Dendritic cell treated with granulocyte-macrophage colony-stimulating factor and Interleukin-4, amounts not matched to agents 40 ng/mL and 50 ng/mL, for 4 days (primary cell): ENCODE data around the gene CGB2.

Experiments
- H3K27ac Mint-ChIP-seq: one replicate; pipeline ENCODE4 v1.8.0; 2022; ENCODE audit warnings: mild to moderate bottlenecking, mixed read lengths
- H3K27me3 Mint-ChIP-seq: one replicate; pipeline ENCODE4 v1.8.0; 2022; ENCODE audit warnings: mild to moderate bottlenecking, mixed read lengths
- H3K36me3 Mint-ChIP-seq: one replicate; pipeline ENCODE4 v1.8.0; 2022; ENCODE audit warnings: low read depth, mixed read lengths
- H3K4me1 Mint-ChIP-seq: one replicate; pipeline ENCODE4 v1.8.0; 2022; ENCODE audit warnings: low read depth, mixed read lengths
- H3K4me3 Mint-ChIP-seq: one replicate; pipeline ENCODE4 v1.8.0; 2022; ENCODE audit warnings: mild to moderate bottlenecking, moderate library complexity, mixed read lengths
- H3K9me3 Mint-ChIP-seq: one replicate; pipeline ENCODE4 v1.8.0; 2022; ENCODE audit warnings: mixed read lengths
- intact Hi-C: fragments of 100-400 bp; cut with micrococcal nuclease; formaldehyde crosslinking; loops from one replicate; pipeline ENCODE4 v1.15.0; 2022

The CGB2 gene

DNA sequence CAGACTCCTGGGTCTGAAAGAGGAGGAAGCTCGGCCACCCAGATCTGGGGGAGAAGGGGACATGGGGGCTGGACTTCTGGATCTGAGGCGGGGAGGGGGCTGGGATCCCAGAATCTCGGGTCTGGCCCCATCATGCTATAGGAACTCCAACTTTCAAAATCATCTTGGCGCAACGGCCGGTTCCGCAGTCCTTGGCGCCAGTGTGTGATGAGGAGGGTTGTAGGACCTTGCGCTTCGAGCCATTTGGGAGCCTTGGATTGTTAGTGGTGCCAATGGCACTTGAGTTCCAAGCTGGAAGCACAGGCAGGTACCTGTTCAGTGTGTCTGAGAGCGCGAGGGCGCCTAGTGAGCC, 37.7 kb upstream of the CGB2 start:
- intact Hi-C loops, result no loop called here
- Mint-ChIP-seq H3K27ac (peak overlapping the region; percentile 95), H3K4me3 (peak overlapping the region; percentile 95), H3K36me3 (peaks cover 52% of the 10 kb centered on the region), H3K9me3 (no peaks in the 10 kb centered on the region), H3K4me1 (peaks cover 58% of the 10 kb centered on the region), H3K27me3 (no peaks in the 10 kb centered on the region)

DNA sequence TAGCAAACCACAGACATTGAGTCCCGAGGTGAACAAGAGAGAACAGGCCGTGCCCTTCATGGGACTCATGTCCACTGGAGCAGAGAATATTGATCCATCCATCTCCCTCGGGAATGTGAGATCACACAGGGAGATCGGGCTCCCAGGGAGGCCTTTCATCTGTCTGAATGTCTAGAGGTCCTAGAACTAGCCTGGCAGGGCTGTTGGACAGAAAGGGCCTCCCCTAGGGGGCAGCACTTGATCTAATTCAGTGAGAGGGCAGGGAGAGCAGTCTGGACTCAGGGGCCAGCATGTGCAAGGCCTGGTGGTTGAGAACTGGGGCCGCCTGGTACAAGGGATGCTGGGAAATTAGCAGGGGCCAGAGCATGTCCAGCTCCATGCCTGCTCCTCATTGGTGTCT, 33.7 kb upstream of the CGB2 start:
- no peak overlapping the region for H3K27ac Mint-ChIP-seq
- H3K9me3 Mint-ChIP-seq, result no peaks in the 10 kb centered on the region
- intact Hi-C loops, result no loop called here
- H3K36me3 Mint-ChIP-seq, result peaks cover 27% of the 10 kb centered on the region
- H3K4me3 Mint-ChIP-seq, result no peak overlapping the region
- H3K27me3 Mint-ChIP-seq, result no peaks in the 10 kb centered on the region
- H3K4me1 Mint-ChIP-seq, result peaks cover 39% of the 10 kb centered on the region

DNA sequence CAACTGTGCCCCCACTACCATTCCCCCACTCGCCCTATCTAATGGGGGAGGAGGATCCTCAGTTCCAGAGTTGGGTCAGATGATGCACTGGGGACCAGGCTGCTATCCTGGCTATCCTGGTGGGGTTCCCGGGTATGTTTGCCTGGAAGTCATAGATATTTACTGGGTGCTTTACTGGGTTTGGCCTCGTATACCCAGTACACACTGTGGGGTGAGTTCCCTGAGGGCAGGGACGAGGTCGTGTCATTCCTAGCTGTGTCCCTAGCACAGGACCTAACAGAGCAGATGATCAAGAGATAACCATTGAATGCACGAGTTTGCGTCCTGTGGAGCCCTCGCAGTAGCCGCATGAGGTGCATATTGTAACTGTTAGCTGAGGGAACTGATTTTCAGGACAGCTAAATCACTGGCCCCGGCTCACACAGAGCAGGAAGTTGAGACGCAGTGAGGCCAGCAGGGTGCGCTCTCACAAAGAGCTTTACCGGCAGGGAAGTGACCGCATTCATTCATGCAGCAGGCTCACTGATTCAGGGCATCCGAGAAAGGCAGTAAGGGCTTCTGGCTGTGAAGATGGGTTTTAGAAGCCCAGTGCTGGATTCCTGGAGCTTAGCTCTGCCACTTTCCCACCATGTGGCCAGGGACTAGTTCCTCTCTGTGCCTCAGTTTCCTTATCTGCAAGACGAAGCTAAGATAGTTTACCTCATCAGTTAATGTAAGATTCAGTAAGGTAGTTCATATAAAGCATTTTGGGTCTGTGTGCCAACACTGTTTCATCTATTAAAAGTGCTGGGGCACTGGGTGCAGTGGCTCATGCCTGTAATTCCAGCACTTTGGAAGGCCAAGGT, 32.0 kb upstream of the CGB2 start:
- no peak overlapping the region for H3K4me3 Mint-ChIP-seq
- no peaks in the 10 kb centered on the region for H3K27me3 Mint-ChIP-seq
- H3K9me3 Mint-ChIP-seq, result no peaks in the 10 kb centered on the region
- H3K27ac Mint-ChIP-seq, result no peak overlapping the region
- H3K36me3 Mint-ChIP-seq, result peaks cover 30% of the 10 kb centered on the region
- intact Hi-C loops, result no loop called here
- peaks cover 27% of the 10 kb centered on the region for H3K4me1 Mint-ChIP-seq

DNA sequence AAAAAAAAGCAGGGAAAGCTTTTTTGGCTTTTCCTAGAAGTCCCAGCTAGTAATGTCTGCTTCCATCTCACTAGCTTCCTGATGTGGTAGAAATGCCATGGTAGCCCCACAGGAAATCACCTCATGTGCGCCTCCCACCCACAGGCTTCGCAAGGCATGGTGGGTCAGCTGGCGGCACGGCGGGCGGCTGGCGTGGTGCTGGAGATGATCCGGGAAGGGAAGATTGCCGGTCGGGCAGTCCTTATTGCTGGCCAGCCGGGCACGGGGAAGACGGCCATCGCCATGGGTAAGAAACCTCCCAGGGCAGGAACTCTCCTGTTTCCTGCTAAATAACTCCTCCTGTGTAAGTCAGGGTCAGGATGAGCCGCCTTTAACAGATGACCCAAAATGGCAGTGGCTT, 27.6 kb upstream of the CGB2 start:
- no peak overlapping the region for H3K27ac Mint-ChIP-seq
- peaks cover 74% of the 10 kb centered on the region for H3K36me3 Mint-ChIP-seq
- no peaks in the 10 kb centered on the region for H3K9me3 Mint-ChIP-seq
- intact Hi-C loops, result no loop called here
- H3K4me3 Mint-ChIP-seq, result no peak overlapping the region
- H3K4me1 Mint-ChIP-seq, result peaks cover 9% of the 10 kb centered on the region
- no peaks in the 10 kb centered on the region for H3K27me3 Mint-ChIP-seq

DNA sequence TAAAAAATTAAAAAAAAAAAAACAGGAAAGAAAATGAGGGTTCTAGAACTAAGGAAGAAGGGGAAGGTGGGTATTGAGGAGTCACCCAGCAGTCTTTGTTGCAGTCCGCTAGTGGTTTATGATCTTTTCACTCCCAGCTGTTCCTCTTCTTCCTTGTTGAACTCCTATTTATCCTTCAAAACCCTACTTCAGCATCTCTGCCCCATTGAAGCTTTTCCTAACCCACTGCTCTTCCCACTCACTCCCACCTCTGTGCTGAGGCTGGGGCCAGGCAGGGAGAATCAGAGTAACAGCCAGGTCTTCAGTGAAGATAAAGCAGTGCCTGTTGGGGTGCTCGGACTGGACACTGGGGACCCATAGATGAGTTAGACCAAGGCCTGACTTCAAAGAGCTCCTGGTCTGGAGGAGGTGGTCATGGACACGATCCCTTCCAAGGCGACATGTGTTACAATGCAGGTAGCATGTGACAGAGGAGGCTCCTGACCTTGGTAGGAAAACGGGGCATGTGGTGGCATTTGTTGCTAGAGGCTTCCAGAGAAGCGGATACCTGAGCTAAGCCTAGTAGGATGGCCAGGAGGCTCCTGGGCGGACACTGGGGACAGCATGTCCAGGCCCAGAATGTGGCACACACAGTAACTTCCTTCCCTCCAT, 26.6 kb upstream of the CGB2 start:
- H3K4me1 Mint-ChIP-seq, result no peaks in the 10 kb centered on the region
- intact Hi-C loops, result no loop called here
- no peaks in the 10 kb centered on the region for H3K9me3 Mint-ChIP-seq
- no peak overlapping the region for H3K27ac Mint-ChIP-seq
- H3K36me3 Mint-ChIP-seq, result peaks cover 83% of the 10 kb centered on the region
- H3K27me3 Mint-ChIP-seq, result no peaks in the 10 kb centered on the region
- no peak overlapping the region for H3K4me3 Mint-ChIP-seq

DNA sequence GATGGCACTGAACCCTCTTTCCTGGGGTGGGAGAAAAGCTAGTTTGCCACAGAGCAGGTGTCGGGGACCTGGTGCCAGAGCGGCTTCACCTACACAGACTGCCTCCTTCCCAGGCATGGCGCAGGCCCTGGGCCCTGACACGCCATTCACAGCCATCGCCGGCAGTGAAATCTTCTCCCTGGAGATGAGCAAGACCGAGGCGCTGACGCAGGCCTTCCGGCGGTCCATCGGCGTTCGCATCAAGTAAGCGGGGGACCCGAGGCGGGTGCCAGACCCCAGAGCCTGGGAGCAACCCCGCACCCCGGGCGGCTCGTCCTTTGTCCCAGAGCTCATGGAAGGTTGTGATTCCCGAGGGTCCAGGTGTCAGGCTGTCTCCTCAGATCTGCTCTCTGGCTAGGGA, 24.8 kb upstream of the CGB2 start:
- H3K4me3 Mint-ChIP-seq, result no peak overlapping the region
- H3K36me3 Mint-ChIP-seq, result peaks cover 98% of the 10 kb centered on the region
- no peaks in the 10 kb centered on the region for H3K9me3 Mint-ChIP-seq
- H3K4me1 Mint-ChIP-seq, result no peaks in the 10 kb centered on the region
- intact Hi-C loops, result no loop called here
- H3K27me3 Mint-ChIP-seq, result no peaks in the 10 kb centered on the region
- no peak overlapping the region for H3K27ac Mint-ChIP-seq

DNA sequence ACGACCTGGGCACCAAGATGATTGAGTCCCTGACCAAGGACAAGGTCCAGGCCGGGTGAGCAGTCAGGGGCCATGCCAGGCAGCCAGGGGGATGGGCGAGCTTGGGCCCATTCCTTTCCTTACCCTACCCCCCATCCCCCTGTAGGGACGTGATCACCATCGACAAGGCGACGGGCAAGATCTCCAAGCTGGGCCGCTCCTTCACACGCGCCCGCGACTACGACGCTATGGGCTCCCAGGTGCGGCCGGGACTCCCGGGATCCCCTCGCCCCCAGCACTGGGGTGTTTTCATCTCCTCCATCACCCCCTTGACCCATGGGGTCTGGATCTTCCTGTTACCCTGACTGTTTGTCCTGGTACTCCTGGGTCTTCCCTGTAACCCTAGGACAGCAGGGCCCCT, 21.9 kb upstream of the CGB2 start:
- H3K27me3 Mint-ChIP-seq, result no peaks in the 10 kb centered on the region
- H3K36me3 Mint-ChIP-seq, result peaks cover 99% of the 10 kb centered on the region
- intact Hi-C loops, result no loop called here
- no peak overlapping the region for H3K27ac Mint-ChIP-seq
- H3K4me3 Mint-ChIP-seq, result no peak overlapping the region
- H3K4me1 Mint-ChIP-seq, result no peaks in the 10 kb centered on the region
- H3K9me3 Mint-ChIP-seq, result no peaks in the 10 kb centered on the region

DNA sequence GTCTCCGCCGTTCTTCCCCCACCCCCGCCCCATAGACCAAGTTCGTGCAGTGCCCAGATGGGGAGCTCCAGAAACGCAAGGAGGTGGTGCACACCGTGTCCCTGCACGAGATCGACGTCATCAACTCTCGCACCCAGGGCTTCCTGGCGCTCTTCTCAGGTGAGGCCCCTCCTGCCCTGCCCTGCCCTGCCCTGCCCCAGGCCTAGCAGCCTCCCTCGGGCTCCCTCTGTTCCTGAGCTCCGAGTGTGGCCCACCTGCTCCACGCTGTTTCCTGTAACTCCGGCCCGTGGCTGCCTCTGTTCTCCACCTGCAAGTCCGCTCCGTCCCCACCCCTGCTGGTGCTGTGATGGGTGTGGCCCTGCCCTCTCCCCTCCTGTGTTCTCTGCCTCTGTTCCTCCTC, 21.2 kb upstream of the CGB2 start:
- no peaks in the 10 kb centered on the region for H3K9me3 Mint-ChIP-seq
- no peak overlapping the region for H3K4me3 Mint-ChIP-seq
- H3K27me3 Mint-ChIP-seq, result no peaks in the 10 kb centered on the region
- H3K27ac Mint-ChIP-seq, result no peak overlapping the region
- H3K36me3 Mint-ChIP-seq, result peaks cover 99% of the 10 kb centered on the region
- intact Hi-C loops, result no loop called here
- H3K4me1 Mint-ChIP-seq, result no peaks in the 10 kb centered on the region

DNA sequence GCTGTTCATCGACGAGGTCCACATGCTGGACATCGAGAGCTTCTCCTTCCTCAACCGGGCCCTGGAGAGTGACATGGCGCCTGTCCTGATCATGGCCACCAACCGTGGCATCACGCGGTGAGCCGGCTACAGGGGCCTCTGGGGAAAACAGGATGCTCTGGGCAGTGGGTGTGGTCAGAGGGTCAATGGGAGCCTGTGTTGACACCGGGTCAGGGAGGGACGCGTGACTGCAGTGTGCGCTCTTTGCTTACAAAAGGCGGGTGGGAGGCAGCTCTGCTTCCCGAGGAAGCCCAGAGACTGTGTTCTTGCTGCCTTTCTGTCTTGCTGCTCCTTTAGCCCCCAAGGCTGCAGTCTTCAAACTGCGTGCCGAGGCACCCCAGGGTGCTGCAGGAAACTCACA, 20.5 kb upstream of the CGB2 start:
- Mint-ChIP-seq H3K27me3 (no peaks in the 10 kb centered on the region), H3K9me3 (no peaks in the 10 kb centered on the region), H3K27ac (no peak overlapping the region), H3K36me3 (peaks cover 99% of the 10 kb centered on the region), H3K4me1 (no peaks in the 10 kb centered on the region), H3K4me3 (no peak overlapping the region)
- intact Hi-C loops, result no loop called here

DNA sequence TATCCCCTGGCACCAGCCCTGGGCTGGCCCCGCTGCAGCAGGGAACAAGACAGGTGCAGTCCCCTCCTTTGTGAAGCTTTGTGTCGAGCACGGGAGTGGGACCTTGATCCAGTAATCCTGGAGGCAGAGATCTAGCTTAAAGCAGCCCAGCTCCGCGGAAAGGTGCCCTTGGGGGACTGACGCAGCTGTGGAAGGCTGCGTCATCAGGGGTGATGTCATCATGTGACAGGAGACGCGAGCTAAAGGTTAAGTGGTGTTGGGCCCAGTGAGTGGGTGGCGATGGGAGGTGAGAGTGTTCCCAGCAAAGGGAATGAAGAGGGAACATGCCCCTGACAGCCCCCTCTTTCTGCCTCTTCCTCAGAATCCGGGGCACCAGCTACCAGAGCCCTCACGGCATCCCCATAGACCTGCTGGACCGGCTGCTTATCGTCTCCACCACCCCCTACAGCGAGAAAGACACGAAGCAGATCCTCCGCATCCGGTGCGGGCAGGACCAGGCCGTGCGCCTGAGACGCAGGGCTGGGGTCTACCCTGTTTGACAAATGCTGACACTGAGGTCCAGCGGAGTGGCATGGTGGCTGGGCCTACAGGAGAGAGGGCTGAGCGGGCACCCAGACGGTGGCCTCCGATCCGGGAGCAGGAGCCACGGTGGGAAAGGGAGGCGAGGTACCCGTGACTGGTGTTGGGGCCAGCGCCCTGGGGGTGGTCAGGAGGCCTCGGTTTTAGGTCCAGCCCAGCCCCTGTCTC, 17.4 kb upstream of the CGB2 start:
- Mint-ChIP-seq H3K4me3 (no peak overlapping the region), H3K9me3 (no peaks in the 10 kb centered on the region), H3K27me3 (peaks cover 23% of the 10 kb centered on the region), H3K4me1 (peaks cover 10% of the 10 kb centered on the region), H3K36me3 (peaks cover 77% of the 10 kb centered on the region), H3K27ac (no peak overlapping the region)
- intact Hi-C loops, result no loop called here

DNA sequence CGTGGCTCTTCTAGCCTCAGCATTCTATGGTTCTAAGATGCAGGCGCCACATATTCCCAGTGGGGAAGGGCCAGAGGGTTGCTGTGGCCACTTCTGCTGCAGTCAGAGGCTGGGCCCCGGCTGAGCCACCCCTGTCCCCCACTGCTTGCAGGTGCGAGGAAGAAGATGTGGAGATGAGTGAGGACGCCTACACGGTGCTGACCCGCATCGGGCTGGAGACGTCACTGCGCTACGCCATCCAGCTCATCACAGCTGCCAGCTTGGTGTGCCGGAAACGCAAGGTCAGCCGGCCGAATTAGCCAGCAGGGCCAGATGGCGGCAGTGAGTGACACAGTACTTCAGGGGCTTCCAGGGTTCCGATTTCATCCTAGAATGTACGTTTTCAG, 16.8 kb upstream of the CGB2 start:
- intact Hi-C loops, result no loop called here
- H3K36me3 Mint-ChIP-seq, result peaks cover 71% of the 10 kb centered on the region
- no peak overlapping the region for H3K4me3 Mint-ChIP-seq
- no peaks in the 10 kb centered on the region for H3K9me3 Mint-ChIP-seq
- H3K27me3 Mint-ChIP-seq, result peaks cover 29% of the 10 kb centered on the region
- no peak overlapping the region for H3K27ac Mint-ChIP-seq
- peaks cover 15% of the 10 kb centered on the region for H3K4me1 Mint-ChIP-seq

DNA sequence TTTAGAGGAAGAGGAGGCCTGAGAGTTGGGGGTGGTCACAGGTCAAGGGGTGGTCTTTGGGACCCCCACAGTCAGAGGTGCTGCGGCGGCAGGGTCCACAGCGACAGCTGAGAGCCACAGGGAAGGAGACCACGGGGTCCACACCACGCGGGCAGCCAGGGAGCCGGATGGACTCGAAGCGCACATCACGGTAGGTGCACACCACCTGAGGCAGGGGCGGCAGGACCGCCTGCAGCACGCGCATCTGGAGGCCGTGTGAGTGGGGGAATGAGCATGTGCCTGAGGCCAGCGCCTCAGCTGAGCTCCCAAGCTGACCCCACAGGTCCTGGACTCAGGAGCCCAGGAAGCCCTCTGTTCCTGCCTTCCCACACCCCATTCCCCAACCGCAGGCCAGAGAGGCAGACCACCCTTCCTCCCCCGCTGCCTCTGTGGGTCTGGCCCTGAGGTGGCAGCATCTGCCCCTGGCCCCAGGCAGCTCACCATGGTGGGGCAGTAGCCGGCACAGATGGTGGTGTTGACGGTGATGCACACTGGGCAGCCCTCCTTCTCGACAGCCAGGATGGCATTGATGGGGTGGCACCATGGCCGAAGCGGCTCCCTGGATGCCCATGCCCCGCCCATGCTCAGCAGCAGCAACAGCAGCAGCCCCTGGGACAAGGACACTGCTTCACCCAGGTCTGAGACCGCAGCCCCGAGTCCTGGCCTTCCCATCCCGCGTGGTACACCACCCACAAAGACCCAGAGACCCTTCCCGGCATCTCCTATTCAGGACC, 15.4 kb upstream of the CGB2 start:
- intact Hi-C loops, result no loop called here
- Mint-ChIP-seq H3K27ac (no peak overlapping the region), H3K4me1 (peaks cover 19% of the 10 kb centered on the region), H3K4me3 (no peak overlapping the region), H3K27me3 (peaks cover 43% of the 10 kb centered on the region), H3K9me3 (no peaks in the 10 kb centered on the region), H3K36me3 (peaks cover 57% of the 10 kb centered on the region)

DNA sequence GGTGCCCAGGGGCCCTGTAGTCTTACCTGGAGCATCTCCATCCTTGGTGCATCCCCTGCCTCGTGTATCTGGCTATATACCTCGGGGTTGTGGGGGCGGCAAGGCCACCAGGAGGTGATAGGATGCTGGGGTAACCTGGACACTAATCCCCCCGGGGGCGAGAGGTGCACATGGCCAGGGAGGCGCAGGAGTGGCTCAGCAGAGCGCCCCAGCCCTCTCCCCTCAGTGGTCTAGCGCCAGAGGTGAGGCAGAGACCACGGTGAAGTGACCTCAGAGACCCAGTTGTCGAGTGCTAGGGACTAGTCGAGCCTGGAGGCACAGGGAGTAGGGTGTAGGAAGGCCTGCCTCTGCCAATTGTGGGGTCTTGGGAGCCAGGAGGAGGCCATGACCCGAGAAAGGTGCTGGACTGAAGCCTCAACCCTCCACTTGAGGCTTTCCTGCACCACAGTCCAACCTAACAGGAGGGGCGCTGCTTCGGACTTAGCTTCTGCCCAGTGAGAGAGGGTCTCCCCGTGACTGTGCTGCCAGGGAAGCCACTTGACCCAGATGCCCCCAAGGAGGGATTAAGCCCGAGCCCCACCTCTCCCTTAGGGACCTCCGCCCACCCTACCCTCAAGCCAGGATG, 14.5 kb upstream of the CGB2 start, which contains the start of gene LHB:
Gene LHB, minus strand, starts transcription at position 51 of the 625 bp plus-strand sequence. Its CDS starts 10 bp downstream, at position 41.
- no peak within 1 kb of the TSS for H3K27ac Mint-ChIP-seq
- intact Hi-C loops, result no loop called here

More for the DNA sequence above, 14.5 kb upstream of the CGB2 start, which contains the start of gene LHB:
- Mint-ChIP-seq H3K4me1 (peaks cover 19% of the 10 kb centered on the region), H3K4me3 (peak within 1 kb of the TSS; percentile 81), H3K27me3 (peaks cover 48% of the 10 kb centered on the region), H3K9me3 (no peaks in the 10 kb centered on the region), H3K36me3 (peaks cover 48% of the 10 kb centered on the region)
